Right renal cortex interstitium (tissue), 3 donors: ENCODE data around the gene PRKCA. TPM values are rescaled to one million over a fixed set of nuclear protein-coding genes. Genes with fewer than 3 reads are reported as not detected.

Experiments used
- DNase-seq, 3 donors: peaks; one replicate each; pipeline ENCODE4 v3.0.0-alpha.2; 2013; ENCODE audit warnings: low read depth in 3 of 3, low spot score in 2 of 3
- polyA plus RNA-seq, 3 donors: library from polyadenylated mRNA; unstranded; fragments of 120-200 nt; gene quantifications; one replicate each; pipeline ENCODE4 v1.2.1, GENCODE V29; 2013; ENCODE audit not compliant: insufficient read length in 3 of 3

PRKCA gene
- polyA plus RNA-seq, 3 donors, result 22.8 to 24.1 (median 23.8) TPM

DNA sequence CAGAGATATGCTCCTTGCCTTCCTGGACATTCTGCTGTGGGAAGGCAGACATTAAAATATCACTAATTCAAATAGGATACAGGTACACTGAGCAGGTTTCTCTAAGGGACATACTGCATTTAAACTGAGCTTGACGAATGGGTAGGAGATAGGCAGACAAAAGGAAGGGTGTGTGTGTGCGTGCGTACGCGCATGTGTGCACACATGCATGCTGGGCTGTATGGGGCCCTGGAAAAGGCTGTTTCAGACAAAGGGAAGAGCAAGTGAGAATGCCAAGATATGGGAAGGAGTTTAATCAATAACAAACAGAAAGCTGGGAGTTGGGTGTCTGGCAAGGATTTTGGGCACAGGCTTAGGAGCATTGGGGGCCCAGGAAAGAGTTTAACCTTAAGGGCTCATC lies 196.2 kb downstream of the PRKCA start:
- no peak for DNase-seq

DNA sequence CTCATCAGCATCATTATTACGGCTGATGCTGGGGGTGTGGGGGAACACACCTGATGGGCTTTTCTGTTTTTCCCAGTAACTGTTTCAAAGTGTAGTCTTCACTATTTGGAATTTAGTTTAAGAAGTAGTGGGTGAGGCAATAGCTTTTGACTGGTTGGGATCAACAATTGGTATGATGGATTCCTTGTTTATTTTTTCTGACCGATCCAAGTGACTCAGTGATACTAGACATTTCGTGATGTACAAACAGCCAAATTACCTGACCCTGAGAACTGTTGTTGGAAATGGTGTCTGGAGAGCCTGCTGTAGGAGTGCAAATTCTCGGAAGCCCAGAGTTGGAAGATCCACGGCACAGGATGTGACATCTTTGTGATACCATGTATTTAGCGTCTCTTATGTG lies 204.2 kb downstream of the PRKCA start:
- no peak for DNase-seq

GRCh38 chr17:66507103-66507923 lies 204.9 kb downstream of the PRKCA start:
- no peak for DNase-seq

- DNase-seq, result no peak
Measured at GRCh38 chr17:66507982-66508760, 205.8 kb downstream of the PRKCA start.

DNA sequence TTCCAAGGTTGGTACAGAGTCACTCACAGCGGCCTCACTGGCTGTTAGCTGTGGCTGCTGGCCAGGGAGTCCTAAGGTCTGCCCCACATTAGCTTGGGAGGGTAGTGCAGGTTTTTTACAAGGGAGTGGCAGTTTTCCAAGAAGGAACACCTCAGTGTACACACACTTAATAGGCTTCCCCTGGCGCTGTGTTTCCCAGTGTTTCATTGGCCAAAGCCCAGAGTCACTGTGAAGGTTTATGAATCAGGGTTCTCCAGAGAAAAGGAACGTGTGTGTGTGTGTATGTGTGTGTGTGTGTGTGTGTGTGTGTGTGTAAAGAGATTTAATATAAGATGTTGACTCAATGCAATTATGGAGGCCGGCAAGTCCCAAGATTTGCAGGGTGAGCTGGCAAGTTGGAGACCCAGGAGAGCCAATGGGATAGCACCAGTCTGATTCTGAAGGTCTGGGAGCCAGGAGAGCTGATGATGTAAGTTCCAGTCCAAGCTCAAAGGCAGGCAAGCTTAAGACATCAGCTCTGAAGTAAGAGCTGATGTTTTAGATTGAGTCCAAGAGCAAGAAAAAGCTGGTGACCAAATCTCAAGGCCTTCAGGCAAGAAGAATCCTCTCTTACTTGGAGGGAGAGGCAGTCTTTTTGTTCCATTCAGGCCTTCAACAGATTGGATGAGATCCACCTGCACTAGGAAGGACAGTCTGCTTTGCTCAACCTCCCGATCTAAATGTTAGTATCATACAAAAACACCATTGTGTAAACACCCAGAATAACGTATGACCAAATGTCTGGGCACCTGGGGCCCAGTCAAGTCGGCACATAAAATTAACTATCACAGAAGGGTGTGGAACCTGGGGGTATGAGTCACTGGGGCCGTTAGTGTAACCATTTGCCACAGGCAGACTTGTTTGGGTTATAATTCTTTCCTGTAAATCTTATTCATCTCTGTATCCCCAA lies 206.8 kb downstream of the PRKCA start:
- DNase-seq, result no peak

GRCh38 chr17:66509926-66510325 lies 207.5 kb downstream of the PRKCA start:
- DNase-seq, result no peak

GRCh38 chr17:66511135-66511534 lies 208.7 kb downstream of the PRKCA start:
- no peak for DNase-seq

DNA sequence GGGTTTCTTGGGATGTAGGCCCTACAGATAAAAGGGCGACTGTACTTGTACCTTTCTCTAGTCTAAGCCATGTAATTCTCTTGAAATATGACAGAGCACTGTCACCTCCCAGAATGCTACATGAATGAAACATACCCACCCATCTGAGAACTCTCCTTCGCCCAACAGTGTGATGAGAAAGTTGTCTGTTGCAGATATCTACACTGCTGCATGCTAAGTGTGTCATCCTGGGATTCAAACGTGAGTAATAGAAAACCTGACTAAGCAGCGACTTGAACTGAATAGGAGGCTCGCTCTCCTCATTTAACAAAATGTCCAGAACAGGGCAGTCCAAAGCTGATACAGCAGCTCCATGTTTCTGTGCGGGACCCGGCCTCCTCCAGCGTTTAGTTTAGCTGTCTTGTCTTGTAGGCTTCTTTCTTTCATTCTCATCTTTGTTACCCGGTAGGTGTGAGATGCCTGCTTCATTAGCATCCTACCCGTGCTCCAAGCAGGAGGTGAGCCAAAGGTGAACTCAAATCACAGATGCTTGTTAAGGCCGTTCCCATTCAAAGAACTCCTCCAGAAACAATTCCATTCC lies 211.9 kb downstream of the PRKCA start:
- DNase-seq, result no peak

DNA sequence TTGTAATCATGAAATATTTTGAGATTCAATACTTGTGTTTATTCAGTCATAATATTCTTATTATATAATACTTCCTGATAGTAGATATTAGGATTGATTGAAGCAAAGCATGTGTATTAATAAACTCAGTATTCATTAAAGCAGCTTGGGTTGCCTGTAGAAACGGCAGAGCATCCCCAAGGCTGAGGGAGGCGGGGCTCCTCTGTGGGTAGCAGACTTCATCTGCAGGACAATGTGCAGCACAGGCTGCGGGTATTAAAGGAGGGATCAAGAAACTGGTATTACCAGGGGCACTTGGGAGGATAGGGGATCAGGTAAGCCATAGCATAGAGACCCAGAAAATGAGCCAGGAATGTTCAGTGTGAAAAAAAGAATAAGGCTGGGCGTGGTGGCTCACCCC lies 213.6 kb downstream of the PRKCA start:
- no peak for DNase-seq

GRCh38 chr17:66517336-66518009 lies 215.1 kb downstream of the PRKCA start:
- DNase-seq, result no peak

GRCh38 chr17:66518108-66518507 lies 215.7 kb downstream of the PRKCA start:
- no peak for DNase-seq

DNA sequence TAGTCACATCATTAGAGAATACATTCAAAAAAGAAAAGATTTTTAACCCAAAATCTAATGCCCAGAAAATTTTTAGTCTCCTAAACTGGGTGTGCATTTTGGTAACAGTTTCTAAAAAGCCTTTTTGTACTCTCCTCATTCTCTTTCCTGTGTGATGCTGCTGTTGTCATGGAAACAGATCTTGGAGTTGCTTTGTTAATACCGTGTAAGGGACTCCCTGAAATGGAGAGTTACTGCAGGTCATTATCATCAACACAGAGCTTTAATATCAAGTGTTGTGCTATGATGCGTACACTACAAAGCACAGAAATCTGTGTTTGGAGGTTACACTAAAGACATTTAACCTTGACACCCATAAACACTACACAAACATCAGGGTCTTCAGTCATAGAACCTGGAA lies 216.3 kb downstream of the PRKCA start:
- no peak for DNase-seq

DNA sequence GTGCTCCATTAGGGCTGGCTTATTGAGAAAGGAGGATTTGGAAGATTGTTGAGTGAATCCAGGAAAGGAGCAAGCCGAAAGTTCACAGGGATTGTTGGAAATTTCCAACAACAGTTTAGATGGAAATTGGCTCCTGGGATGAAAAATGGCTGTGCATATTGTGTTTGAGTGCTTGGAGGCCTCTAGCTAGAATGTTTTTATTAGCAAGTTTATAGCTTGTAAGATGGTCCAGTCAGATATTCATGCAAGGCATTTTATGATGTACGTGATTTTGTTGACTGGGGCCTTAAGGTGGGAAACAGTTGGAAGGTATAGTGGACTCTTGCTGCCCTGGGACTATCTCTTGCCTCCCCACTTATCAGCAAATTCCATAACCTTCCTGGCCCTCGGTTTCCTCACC lies 216.7 kb downstream of the PRKCA start:
- DNase-seq, result no peak

DNA sequence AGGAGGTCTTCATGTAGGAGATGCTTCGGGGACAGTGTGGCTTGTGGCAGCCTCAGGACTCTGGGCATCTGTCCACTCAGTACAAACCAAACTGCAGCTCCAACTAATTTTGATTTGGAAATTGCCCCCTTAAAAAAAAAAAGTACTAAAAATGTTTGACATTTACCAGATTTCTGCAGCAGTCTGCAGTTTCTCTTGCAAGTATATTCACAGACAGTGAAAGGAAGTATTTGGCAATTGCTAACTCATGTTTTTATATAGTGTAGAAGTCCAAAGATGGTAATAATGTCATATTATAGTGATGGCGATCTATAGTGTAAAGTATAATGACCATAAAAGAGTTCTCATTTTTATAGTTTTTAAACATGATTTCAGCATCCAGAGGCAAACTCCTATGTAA lies 218.6 kb downstream of the PRKCA start:
- no peak for DNase-seq

GRCh38 chr17:66522591-66523272 lies 220.3 kb downstream of the PRKCA start:
- no peak for DNase-seq

- no peak for DNase-seq
Measured at GRCh38 chr17:66523378-66524200, 221.2 kb downstream of the PRKCA start.

DNA sequence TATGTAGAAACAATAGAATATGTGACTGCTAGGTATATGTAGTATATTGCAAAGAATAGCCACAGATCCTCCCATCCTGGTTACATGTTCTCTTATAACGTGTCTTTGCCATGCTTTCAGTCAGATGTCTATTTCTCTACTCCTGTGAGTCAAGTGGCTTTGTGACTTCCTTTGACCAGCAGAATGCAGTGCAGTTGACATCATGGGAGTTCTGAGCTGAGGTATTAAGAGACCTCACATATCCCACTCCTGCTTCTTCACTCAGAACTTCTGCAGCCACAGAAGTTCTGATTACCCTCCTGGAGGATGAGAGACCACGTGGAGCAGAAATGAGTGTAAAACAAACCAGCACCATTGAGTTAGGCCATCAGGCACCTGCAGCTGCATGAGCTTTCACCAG lies 222.5 kb downstream of the PRKCA start:
- DNase-seq, result no peak

- DNase-seq, result no peak
Measured at GRCh38 chr17:66525338-66525737, 222.9 kb downstream of the PRKCA start.

- no peak for DNase-seq
Measured at GRCh38 chr17:66526827-66527226, 224.4 kb downstream of the PRKCA start.
